Rectal smooth muscle tissue (tissue), 1 donor: ENCODE data around the gene DNAH8.
"Not testable (repeated sequence)": the region's sequence is repeated elsewhere in the genome, so short reads cannot be mapped to it uniquely, and the experiment has no call there.

Source experiments
- H3K27ac ChIP-seq: one replicate; pipeline ENCODE4 v1.7.0; 2013; ENCODE audit warnings: low read depth, low read length, inconsistent platforms
- H3K27me3 ChIP-seq: one replicate; pipeline ENCODE4 v1.7.0; 2013; ENCODE audit warnings: low read length; ENCODE audit not compliant: control insufficient read depth, insufficient read depth
- H3K36me3 ChIP-seq: one replicate; pipeline ENCODE4 v1.7.0; 2013; ENCODE audit warnings: low read length; ENCODE audit not compliant: control insufficient read depth, insufficient read depth
- H3K4me1 ChIP-seq: one replicate; pipeline ENCODE4 v1.7.0; 2013; ENCODE audit warnings: low read length; ENCODE audit not compliant: control insufficient read depth, insufficient read depth
- H3K4me3 ChIP-seq: one replicate; pipeline ENCODE4 v1.7.0; 2013; ENCODE audit warnings: low read length
- H3K9ac ChIP-seq: one replicate; pipeline ENCODE4 v1.7.0; 2013; ENCODE audit warnings: low read length

Gene DNAH8

DNA sequence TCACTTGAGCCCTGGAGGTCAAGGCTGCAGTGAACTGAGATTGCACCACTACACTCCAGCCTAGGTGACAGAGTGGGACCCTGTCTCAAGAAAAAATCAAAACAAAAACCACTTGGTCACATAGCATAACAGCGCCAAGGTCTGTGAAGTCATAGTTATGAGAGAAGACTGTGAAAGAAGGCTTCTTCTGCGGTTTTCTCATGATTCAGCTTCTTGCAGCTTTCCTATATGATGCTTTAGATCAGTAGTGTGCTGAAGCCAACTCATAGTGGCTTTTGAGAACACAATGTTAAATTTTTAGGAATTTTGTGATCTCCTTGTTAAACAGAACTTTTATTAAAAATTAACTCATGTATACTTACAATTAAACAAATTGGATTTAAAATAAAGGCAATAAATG lies 197.3 kb downstream of the DNAH8 start:
- no peak overlapping the region for H3K9ac ChIP-seq
- H3K27ac ChIP-seq = no peak overlapping the region

DNA sequence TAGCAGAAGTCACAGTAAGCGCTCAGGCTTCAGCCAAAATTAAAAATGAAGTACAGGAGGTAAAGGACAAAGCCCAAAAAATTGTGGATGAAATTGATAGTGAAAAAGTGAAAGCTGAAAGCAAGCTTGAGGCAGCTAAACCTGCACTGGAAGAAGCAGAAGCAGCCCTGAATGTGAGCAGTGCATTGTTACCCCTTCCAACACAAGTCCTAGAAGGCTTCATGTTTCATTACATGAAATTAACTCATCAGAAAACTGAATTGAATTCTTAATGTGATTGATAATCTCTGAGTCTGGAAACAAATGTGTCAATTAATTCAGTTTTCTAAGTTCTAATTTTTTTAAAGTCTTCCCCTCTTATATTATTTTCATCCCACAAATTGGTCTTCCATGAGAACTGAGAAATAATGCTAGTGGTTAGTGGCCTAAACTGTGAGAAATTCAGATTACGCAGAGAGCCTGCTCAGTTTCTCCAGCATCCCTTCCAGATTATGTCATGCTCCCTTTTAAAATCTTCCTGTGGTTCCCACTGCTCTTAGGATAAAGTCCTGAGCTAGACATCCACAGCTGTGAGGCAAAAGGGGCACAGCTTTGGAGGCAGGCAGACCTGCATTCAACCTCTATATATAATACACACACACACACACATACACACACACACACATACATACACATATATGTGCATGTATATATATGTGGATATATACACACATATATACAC lies 200.3 kb downstream of the DNAH8 start:
- no peak overlapping the region for H3K4me3 ChIP-seq
- H3K4me1 ChIP-seq = no peaks in the 10 kb centered on the region
- H3K9ac ChIP-seq = no peak overlapping the region
- H3K36me3 ChIP-seq = no peaks in the 10 kb centered on the region
- H3K27me3 ChIP-seq = no peaks in the 10 kb centered on the region
- H3K27ac ChIP-seq = no peak overlapping the region

More for the DNA sequence above, 197.3 kb downstream of the DNAH8 start:
- Histone ChIP-seq H3K36me3 (no peaks in the 10 kb centered on the region), H3K27me3 (no peaks in the 10 kb centered on the region), H3K4me1 (no peaks in the 10 kb centered on the region), H3K4me3 (no peak overlapping the region)

DNA sequence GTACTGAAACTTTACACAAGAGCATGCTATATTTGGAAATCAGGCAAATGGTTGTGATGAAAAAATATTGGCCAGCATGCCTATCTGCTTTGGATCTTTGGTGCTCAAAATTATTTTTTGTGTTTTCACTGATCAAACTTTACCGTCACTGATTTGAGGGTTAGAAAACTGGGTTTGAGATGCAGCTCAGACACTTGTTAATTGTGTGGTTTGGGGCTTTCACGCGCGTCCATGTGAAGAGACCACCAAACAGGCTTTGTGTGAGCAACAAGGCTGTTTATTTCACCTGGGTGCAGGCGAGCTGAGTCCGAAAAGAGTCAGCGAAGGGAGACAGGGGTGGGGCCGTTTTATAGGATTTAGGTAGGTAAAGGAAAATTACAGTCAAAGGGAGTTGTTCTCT lies 206.4 kb downstream of the DNAH8 start:
- not testable (repeated sequence) for H3K4me1 ChIP-seq, H3K4me3 ChIP-seq, H3K27me3 ChIP-seq, H3K27ac ChIP-seq, H3K36me3 ChIP-seq, H3K9ac ChIP-seq

DNA sequence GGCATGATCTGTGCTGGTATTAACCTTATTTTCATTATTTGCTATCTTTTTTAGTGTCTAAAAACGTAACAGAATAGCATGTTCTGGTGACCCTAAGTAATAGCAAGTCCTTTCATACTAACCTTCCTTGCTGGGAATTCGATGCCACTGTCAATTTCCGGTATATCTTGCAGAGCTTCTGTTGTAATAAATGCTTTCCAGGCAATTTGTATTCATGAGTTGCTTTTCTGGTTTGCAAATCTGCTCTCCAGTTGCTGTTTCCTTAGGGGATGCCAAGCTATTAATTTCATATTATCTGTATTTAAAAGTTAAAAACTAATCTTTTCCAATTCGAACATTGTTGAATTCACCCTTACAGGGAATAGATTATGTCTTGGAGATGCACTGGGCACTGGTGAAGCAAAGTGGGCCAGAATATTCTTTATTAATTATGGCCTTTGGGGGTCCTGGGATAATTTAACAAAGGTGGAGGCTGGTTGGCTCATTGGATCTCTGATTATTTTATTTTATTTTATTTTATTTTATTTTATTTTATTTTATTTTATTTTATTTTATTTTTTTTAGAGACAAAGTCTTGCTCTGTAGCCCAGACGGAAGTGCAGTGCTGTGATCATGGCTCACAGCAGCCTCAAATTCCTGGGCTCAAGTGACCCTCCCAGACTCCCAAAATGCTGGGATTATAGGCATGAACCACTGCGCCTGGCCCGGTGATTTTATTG lies 209.8 kb downstream of the DNAH8 start:
- Histone ChIP-seq H3K36me3 (no peaks in the 10 kb centered on the region), H3K4me3 (no peak overlapping the region), H3K9ac (no peak overlapping the region), H3K4me1 (no peaks in the 10 kb centered on the region), H3K27ac (no peak overlapping the region), H3K27me3 (no peaks in the 10 kb centered on the region)

DNA sequence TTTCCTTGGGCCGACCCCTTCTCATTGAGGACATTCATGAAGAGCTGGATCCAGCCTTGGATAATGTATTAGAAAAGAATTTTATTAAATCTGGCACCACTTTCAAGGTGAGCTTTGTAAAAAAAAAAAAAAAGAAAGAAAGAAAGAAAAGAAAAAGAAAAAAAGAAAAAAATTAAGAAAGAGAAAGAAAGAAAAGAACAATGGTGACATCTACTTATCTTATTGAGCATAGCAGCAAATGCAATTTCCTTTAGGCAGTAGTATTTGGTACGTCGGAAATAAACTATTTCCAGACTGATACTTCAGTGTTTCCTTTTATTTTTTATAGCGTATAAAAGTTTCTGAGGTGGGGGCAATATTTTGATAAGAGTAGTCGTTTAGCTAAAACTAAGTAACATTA lies 214.4 kb downstream of the DNAH8 start:
- H3K4me3 ChIP-seq = no peak overlapping the region
- no peaks in the 10 kb centered on the region for H3K4me1 ChIP-seq
- no peaks in the 10 kb centered on the region for H3K36me3 ChIP-seq
- no peak overlapping the region for H3K9ac ChIP-seq
- H3K27me3 ChIP-seq = no peaks in the 10 kb centered on the region
- no peak overlapping the region for H3K27ac ChIP-seq

DNA sequence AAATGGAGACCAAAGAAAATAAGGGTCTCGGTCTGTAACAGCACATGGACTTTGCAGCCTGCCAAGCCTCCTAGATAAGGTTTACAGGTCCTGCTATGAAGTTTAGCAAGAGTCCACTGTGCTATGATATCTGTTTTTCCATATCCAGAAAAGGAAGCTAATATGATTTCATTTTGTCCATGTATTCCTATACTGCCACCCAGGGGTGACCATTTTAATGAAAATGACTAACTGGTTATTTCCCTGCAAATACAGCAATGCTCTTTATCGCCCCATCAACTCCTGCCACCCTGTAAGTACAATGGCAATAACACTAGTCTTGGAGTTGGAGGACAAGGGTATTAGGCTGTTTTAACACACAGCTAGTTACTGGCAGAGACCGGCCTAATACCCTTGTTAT lies 218.3 kb downstream of the DNAH8 start:
- Histone ChIP-seq H3K9ac (no peak overlapping the region), H3K4me3 (no peak overlapping the region), H3K36me3 (no peaks in the 10 kb centered on the region)

DNA sequence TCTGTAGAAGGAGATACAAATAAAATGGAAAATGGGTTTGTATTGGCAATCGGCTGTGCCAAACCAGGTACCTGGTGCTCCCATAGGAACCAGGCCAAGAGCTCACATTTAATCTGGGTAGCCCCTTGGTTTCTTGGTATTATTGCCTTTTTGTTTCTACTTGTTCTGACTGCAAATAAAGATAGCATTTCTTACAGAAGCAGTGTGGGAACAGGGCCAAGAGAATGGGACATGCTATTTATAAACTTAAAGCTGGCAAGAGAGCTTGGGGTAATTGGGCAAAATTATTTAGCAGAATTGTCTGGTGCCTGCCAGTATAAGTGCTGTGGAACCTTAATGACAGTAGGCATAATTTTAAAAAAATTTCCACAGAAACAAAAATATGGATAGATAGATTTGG lies 219.9 kb downstream of the DNAH8 start:
- H3K4me3 ChIP-seq = no peak overlapping the region
- no peaks in the 10 kb centered on the region for H3K36me3 ChIP-seq
- no peak overlapping the region for H3K27ac ChIP-seq
- H3K27me3 ChIP-seq = no peaks in the 10 kb centered on the region
- no peaks in the 10 kb centered on the region for H3K4me1 ChIP-seq
- no peak overlapping the region for H3K9ac ChIP-seq

More for the DNA sequence above, 218.3 kb downstream of the DNAH8 start:
- no peak overlapping the region for H3K27ac ChIP-seq
- no peaks in the 10 kb centered on the region for H3K4me1 ChIP-seq
- no peaks in the 10 kb centered on the region for H3K27me3 ChIP-seq

DNA sequence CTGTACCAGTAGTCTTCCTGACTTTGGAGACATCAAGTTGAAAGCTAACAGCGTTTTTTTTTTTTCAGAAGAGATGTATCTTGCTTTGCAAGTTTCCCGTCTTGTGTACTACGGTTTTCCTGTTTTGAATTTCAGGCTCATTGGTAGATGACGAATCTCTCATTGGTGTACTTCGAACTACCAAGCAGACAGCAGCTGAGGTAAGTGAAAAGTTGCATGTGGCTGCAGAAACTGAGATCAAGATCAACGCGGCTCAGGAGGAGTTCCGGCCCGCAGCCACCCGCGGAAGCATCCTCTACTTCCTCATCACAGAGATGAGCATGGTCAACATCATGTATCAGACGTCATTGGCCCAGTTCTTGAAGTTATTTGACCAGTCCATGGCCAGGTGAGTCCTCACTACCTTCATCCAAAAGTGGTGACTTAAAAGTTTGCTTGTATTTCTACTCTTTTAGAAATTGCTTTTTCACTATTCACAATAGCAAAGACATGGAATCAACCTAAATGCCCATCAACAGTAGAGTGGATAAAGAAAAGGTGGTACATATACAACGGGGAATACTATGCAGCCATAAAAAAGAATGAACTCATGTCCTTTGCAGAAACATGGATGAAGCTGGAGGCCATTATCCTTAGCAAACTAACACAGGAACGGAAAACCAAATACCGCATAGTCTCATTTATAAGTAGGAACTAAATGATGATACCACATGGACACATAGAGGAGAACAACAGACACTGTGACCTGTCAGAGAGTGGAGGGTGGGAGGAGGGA lies 222.9 kb downstream of the DNAH8 start:
- H3K27ac ChIP-seq = no peak overlapping the region
- no peak overlapping the region for H3K9ac ChIP-seq
- no peaks in the 10 kb centered on the region for H3K4me1 ChIP-seq
- no peak overlapping the region for H3K4me3 ChIP-seq
- no peaks in the 10 kb centered on the region for H3K36me3 ChIP-seq
- no peaks in the 10 kb centered on the region for H3K27me3 ChIP-seq

DNA sequence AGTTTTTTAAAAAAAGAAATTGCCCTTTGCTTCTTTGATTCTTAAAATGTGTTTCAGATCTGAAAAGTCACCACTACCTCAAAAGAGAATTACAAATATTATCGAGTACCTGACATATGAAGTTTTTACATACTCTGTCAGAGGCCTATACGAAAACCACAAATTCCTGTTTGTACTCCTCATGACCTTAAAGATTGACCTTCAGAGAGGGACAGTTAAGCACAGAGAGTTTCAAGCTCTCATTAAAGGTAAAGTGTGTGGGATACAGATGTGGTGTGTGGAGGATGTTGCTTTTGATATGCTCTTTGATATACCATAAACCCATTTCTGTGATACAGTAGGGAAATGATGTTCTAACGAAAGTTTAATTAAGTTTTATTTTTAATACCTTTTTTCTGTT lies 223.6 kb downstream of the DNAH8 start:
- H3K4me1 ChIP-seq = no peaks in the 10 kb centered on the region
- no peak overlapping the region for H3K4me3 ChIP-seq
- no peaks in the 10 kb centered on the region for H3K27me3 ChIP-seq
- no peaks in the 10 kb centered on the region for H3K36me3 ChIP-seq
- no peak overlapping the region for H3K9ac ChIP-seq
- H3K27ac ChIP-seq = no peak overlapping the region

DNA sequence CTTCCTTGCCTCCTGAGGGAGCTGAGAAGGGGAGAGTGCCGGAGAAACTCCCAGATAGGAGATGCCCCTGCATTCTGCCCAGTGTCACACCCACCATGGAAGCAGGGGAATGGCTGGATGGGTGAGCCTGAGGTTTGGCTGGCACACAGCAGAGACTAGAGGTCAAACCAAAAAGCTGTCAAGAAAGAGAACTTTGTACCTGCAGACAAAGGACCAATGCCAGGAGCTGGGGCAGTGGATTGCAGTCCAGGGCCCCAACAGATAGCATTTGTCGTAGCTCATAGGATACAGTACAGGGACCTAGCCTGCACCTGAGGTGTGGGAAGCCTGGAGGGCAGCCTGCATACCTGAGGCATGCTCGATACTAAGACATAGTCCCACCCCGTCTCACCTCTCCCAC lies 227.3 kb downstream of the DNAH8 start:
- Histone ChIP-seq H3K27ac (no peak overlapping the region), H3K9ac (no peak overlapping the region), H3K4me3 (no peak overlapping the region), H3K36me3 (no peaks in the 10 kb centered on the region), H3K4me1 (no peaks in the 10 kb centered on the region), H3K27me3 (no peaks in the 10 kb centered on the region)

DNA sequence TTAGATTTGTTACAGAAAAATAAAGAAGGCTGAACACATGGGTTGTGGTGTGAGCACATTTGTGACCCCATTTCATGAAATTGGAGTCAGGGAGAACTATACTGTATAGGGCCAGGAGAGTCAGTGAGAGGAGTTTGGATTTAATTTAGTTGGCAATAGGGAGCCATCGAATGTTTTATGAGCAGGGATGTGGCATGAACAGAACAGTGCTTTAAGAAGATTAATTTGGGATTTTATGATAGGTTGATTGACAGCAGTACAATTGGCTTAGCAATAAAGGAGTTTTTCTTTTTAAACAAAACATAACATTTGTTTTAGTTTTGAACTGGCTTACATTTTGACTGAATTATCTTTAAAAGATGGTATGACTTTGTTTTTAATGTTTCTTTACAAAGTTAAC lies 227.9 kb downstream of the DNAH8 start:
- H3K27me3 ChIP-seq = no peaks in the 10 kb centered on the region
- no peak overlapping the region for H3K4me3 ChIP-seq
- no peak overlapping the region for H3K9ac ChIP-seq
- H3K36me3 ChIP-seq = no peaks in the 10 kb centered on the region
- H3K27ac ChIP-seq = no peak overlapping the region
- no peaks in the 10 kb centered on the region for H3K4me1 ChIP-seq

DNA sequence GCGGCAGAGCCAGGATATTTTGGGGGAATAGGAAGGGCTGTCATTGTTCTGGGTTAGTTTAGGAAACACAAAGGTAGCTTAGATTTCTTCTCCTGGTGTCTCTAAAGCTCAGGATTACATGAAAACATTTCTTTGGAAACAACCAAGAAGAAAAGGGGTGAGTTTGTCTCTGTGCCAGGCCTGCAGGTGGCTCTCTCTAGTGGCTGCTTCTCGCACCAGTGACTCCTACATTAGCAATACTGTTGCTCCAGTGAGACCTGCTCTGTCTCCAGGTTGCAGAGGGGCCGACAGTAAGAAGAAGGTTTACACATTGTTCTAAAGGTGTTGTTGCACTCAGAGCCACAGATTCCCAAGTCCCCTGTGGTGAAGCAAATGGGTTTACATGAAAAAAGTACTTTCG lies 228.9 kb downstream of the DNAH8 start:
- Histone ChIP-seq H3K4me3 (no peak overlapping the region), H3K27me3 (no peaks in the 10 kb centered on the region), H3K4me1 (no peaks in the 10 kb centered on the region), H3K9ac (no peak overlapping the region), H3K36me3 (no peaks in the 10 kb centered on the region), H3K27ac (no peak overlapping the region)
